GM19463 (cell line): ENCODE measurements around the gene CCDC73.
A peak's percentile ranks its signal among the peaks of the same experiment; 100 is the strongest.
"Not testable (repeated sequence)": the region's sequence is repeated elsewhere in the genome, so short reads cannot be mapped to it uniquely, and the experiment has no call there.

Experiments used
- ATAC-seq: cut with Tn5 transposase; IDR thresholded peaks from one replicate; pipeline ENCODE4 v1.9.1; 2021; ENCODE audit warnings: mild to moderate bottlenecking, moderate library complexity; ENCODE audit not compliant: unreplicated experiment

The CCDC73 gene

GRCh38 chr11:32809313-32809712 lies 14.9 kb upstream of the CCDC73 start:
- ATAC-seq = peak; percentile 99

DNA sequence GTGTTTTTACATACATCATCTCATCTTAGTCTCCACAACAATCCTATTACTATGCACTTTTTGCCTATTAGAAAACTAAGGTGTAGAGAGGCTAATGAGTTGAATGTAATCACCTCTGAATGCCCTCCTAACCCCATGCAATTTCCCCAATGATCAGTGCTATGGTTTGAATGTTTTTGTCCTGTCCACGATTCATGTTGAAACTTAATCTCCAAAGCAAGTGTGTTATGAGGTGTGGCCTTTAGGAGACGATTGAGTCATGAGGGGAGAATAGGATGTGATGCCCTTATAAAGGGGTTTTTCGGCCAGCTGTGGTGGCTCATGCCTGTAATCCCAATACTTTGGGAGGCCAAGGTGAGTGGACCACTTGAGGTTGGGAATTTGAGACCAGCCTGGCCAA lies 2.0 kb upstream of the CCDC73 start:
- ATAC-seq = no peak

DNA sequence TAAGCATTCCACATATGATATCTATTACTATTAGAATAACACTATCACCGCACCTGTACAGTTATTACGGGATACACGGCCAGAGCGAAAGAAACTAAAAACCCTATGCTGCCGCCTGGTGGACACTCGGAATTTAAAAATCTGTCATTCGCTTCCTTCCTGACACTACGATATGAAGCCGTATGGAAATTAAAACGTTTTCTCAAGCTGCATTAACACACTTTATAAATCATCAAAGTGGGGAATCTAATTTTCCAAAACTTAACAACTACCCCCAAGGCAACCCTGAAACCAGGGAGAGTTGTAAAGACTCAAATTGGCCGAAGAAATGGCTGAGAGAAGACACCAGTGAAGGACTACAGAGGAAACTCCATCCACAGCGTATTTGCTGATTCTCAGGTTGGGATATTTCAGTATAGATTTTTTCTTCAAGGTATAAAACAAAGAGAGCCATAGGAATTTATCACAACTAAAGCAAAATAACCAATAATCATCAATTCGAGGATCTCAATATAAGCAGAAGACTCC lies 1.4 kb downstream of the CCDC73 start:
- peak; percentile 88 for ATAC-seq

DNA sequence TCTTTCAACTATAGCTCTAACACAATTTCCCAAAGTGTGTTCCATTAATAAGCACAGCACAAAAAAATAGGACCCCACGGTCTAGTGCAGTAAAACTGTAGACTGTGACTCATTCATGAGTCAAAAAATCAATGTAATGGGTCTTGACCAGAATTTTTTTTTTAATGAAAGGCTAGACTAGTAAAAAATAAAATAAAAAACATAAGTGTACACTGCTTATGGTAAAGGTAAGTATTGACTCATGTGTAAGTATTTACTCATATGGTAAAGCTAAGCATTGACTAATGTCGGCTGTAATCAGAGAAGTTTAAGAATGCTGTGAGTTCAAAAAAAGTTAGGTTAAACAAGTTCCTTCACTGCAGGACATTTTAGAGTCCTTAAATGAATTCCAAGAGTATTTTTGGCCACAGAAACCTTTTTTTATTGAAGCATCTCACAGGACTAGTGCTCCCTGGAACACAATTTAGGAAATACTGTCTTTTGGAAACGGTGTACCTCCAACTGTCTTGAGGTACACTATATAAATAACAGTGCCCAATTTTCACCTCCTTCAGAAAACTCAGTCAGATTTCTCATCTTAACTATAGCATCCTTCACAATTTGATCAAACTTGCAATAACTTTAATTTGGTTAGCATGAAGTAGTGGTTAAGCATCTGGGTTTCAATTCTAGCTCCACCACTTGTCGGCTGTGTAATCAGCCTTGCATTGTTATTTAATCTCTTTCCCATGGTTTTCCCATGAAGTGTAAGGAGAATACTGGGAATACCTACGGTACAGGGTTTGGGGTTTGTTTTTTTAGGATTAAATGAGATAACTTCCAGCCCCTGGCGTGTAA lies 2.1 kb downstream of the CCDC73 start:
- peak; percentile 17 for ATAC-seq

DNA sequence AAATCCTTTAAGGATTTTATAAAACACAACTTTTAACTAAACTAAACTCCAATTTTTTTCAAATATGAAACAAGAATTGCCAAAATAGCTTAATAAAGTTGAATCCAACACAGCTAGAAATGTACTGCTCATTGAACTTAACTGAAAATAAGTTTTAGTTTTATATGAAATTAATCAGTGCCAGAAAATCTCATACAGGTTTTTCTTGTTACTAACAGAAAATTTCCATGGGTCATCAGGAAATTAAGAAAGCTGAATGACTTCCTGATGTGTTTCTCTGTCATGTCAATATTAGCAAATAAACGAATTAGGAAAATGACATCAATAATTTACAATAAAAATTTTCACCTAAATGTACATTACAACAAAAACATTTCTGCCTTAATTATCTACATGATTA lies 3.5 kb downstream of the CCDC73 start:
- no peak for ATAC-seq

DNA sequence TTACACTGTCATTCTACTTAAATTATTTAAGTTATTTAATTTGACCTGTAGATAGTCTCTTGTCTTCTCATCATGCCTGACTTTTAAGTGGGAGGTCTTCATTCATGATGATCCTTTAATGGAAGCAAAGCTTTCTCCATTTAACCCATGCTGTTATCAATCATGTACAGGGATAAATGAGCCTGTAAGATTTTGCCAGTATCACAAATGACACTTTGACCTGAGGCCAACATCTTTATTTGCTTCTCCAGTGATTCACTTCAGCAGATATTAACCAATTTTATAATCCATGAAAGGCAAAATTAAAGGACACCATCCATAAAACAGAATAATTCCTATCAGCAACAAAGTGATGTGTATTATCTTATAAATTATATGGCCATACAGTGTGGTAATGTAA lies 7.7 kb downstream of the CCDC73 start:
- ATAC-seq = no peak

DNA sequence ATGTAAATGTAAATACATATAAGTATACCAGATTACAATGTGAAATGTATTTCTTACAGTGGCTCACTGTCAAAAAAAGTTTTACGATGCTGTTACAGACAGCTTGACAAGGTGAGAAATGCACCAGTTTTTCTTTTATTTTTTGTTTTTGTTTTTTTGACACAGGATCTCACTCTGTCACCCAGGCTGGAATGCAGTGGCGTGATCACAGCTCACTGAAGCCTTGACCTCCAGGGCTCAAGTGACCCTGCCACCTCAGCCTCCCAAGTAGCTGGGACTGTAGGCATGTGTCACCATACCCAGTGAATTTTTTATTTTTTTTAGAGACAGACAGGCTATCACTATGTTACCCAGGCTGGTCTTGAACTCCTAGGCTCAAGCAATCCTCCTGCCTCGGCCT lies 9.2 kb downstream of the CCDC73 start:
- no peak for ATAC-seq

DNA sequence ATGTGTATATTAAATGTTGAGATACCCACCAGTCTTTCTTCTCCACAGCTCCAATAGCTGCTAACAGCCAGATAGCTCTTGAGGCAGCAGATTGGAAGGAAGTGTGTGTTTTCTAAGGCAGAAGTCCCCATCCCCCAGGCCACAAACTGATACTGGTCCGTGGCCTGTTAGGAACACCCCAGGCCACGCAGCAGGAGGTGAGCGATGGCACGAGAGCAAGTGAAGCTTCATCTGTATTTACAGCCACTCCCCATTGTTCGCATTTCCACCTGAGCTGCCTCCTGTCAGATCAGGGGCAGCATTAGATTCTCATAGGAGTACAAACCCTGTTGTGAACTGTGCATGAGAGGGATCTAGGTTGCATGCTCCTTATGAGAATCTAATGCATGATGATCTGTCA lies 12.7 kb downstream of the CCDC73 start:
- no peak for ATAC-seq

GRCh38 chr11:32780839-32781238 lies 13.6 kb downstream of the CCDC73 start:
- not testable (repeated sequence) for ATAC-seq

GRCh38 chr11:32779136-32779535 lies 15.3 kb downstream of the CCDC73 start:
- no peak for ATAC-seq

DNA sequence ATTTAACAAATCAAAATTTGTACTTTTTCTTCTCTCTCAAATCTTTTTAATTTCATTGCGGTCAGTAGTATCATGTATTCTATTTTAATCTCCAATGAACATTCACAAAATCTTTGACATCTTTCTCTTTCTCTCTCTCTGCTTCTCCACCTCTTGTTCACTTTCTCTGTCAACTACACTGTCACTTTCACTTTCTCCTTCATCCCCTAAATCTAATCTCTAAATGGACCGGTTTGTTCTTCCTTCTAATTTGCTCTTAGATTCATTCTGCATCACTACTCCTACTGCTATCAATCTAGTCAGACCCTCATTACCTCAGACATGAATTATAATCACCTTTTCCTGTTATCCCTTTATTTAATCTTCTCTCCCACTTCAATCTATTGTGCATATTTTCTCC lies 18.6 kb downstream of the CCDC73 start:
- ATAC-seq = no peak

GRCh38 chr11:32774081-32774480 lies 20.4 kb downstream of the CCDC73 start:
- ATAC-seq = no peak

GRCh38 chr11:32772731-32773130 lies 21.7 kb downstream of the CCDC73 start:
- no peak for ATAC-seq

DNA sequence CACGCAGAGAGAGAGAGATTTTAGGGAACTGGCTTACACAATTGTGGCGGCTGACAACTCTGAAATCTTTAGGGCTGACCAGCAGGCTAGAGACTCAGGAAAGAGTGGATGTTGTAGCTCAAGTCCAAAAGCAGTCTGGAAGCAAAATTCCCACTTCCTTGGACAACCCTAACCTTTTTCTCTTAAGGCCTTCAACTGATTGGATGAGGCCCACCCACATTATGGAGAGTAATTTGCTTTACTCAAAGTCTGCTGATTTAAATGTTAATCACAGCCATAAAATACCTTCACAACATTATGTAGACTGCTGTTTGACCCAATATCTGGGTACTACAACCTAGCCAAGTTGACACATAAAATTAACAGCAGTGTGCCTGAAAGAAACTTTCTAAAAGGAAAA lies 32.7 kb downstream of the CCDC73 start:
- ATAC-seq = not testable (repeated sequence)

DNA sequence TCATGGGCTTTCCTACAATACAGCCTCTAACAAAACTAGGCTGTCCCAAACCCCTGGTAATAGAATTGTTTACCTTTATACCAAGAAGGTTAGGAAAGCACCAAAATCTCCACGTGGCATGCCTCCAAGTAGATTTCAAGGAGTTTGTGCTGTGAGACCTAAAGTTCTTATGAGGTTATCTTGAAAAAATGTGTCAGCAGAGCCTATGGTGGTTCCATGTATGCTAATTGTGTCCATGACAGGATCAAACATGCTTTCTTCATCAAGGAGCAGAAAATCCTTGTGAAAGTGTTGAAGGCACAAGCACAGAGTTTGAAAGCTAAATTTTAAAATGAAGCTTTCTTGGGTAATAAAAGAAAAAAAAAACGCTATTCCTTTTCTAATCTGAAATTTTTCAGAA lies 36.2 kb downstream of the CCDC73 start:
- ATAC-seq = no peak

DNA sequence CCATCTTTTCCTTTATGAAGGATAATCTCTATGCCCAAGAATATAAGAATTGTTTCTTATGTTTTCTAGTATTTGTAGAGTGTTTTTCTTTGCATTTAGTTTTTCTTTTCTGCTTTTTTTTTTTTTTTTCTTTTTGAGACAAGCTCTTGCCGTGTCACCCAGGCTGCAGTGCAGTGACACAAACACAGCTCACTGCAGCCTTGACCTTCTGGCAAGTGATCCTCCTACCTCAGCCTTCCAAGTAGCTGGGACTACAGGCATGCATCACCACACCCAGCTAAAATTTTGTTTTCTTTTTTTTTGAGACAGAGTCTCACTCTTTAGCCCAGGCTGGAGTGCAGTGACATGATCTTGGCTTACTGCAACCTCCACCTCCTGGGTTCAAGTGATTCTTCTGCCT lies 41.3 kb downstream of the CCDC73 start:
- ATAC-seq = not testable (repeated sequence)

DNA sequence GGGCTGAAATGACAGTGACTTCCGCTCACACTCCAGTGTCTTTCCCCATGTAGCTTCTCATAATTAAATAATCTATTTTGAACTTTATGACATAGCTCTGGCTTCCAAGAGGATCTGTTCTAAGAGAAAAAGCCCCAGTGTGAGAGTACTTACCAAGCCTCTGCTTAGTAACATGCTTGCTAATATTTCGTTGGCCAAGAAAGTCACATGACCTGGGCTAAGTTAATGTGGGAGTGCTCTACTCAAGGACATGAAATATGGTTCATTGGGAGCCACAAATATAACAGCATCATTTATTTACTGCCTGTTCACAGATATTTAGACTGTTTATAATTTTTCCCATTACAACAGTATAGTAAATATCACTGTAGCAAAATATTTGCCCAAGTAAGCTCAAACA lies 42.5 kb downstream of the CCDC73 start:
- ATAC-seq = no peak

DNA sequence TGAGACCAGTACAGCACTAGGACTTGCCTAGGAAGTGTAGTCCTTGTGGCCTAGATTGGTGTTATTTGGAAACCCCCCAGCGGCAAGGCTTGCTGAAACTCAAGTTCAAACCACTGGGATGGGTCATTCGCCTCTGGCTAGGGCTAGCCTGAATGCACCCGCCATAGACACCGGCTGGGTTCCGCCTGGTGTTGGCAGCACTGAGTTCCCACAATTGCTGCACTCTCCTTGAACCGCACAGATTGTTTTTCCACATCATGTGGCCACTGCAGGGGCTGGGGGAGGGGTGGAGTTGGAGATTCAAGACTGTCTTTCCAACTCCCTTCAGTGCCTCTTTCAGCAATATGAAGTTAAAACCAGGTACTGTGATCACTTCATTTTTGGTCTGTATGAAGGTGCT lies 43.1 kb downstream of the CCDC73 start:
- ATAC-seq = no peak

- ATAC-seq = no peak
Measured at GRCh38 chr11:32729976-32730375, 64.5 kb downstream of the CCDC73 start.

- no peak for ATAC-seq
Measured at GRCh38 chr11:32723332-32723731, 71.1 kb downstream of the CCDC73 start.

DNA sequence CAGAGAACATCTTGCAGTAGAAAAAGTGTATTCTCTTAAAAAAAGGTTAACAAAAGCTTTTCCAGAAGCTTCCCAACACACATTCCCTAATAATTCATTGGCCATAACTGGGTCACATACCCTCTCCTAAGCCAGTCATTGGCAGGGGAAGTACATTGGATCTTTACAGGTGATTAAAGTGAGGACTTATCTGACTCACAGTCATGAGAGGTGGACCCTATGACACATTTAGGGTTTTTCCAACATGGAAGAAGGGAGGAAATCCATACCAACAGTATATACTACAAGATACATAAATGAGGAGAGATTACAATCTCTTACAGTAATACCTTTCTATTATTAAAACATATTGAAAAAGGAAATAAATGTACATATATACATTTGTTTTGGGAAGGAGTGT lies 72.2 kb downstream of the CCDC73 start:
- no peak for ATAC-seq

- ATAC-seq = no peak
Measured at GRCh38 chr11:32713496-32713895, 81.0 kb downstream of the CCDC73 start.

DNA sequence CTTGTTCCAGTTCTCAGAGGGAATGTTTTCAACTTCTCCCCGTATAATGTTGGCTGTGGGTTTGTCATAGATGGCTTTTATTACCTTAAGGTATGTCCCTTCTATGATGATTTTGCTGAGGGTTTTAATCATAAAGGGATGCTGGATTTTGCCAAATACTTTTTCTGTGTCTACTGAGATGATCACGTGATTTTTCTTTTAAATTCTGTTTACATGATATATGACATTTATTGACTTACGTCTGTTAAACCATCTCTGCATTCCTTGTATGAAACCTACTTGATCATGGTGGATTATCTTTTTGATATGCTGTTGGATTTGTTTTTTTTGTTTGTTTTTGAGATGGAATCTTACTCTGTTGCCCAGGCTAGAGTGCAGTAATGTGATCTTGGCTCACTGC lies 85.5 kb downstream of the CCDC73 start:
- not testable (repeated sequence) for ATAC-seq
